TTC549 (cell line): ENCODE measurements around the gene SYF2.
"Not testable (repeated sequence)": the region's sequence is repeated elsewhere in the genome, so short reads cannot be mapped to it uniquely, and the experiment has no call there.

Source experiments
- FAIRE-seq: peaks from 2 replicates; lab custom pipeline; 2012; peaks lifted over from hg19 to GRCh38; lab: Jason Lieb, UNC

SYF2 gene

DNA sequence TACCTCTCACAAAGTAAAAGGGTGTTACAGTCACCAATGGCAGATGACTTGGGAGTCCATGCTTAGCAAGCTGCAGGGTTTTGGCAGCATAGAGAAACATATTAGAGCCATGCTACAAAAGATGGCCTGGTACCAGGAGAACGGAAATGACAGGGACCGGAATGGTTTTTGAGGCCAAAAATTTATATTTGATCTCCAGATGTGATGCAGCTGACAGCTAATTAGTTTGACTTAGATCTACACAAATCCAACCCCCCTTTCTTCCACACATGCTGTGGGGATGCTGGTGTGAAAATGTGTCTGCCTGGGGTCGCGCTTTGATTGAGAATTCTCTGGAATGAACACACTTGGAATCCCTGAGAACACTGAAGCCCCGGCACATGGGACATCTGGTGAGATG, 26.5 kb downstream of the SYF2 start:
- no peak for FAIRE-seq

DNA sequence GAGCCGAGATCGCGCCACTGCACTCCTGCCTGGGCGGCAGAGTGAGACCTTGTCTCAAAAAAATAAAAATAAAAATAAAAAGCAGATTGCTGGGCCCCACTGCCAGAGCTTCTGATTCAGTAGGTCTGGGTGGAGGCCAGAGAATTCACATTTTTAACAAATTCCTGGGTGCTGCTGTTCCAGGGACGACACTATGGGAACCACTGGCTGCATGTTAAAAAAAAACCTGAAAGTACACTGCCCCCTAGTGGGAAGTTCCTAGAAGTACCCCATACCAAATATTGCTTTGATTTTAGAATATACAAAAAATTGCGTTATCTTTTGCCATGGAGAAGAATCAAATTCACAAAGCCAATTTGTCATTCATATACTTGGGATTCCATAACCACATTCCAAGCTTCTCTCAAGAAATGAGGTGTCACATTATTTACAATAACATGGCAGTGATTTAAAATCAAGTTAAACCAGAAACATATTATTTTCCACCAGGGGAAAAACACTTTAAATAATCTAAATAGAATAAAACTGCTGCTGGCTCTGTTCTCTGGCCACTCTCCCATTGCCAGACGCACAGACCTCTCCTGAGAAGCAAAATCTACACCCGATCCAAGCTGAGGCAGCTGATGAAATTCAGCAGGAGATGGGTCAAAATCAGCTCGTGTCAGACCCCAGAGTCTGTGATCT, 27.4 kb downstream of the SYF2 start:
- FAIRE-seq = peak; percentile 68

DNA sequence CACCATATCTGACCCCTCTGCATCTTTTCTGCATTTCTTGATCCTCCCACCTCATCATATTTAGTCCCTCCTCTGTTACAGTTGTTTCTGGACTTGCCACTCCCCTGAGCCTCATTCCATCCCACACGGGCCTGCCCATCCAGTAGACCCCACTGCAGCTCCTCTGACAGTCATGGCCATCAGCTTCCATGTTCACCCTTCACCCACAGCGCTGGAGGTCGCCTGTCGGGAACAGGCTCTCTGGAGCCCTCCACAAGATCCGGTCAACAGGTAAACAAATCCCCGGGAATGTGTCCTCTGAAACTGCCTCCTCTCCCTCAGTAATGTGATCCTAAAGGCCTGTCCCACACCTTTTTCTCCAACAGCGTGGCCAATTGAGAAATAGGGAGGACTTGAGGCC, 31.3 kb downstream of the SYF2 start:
- no peak for FAIRE-seq

DNA sequence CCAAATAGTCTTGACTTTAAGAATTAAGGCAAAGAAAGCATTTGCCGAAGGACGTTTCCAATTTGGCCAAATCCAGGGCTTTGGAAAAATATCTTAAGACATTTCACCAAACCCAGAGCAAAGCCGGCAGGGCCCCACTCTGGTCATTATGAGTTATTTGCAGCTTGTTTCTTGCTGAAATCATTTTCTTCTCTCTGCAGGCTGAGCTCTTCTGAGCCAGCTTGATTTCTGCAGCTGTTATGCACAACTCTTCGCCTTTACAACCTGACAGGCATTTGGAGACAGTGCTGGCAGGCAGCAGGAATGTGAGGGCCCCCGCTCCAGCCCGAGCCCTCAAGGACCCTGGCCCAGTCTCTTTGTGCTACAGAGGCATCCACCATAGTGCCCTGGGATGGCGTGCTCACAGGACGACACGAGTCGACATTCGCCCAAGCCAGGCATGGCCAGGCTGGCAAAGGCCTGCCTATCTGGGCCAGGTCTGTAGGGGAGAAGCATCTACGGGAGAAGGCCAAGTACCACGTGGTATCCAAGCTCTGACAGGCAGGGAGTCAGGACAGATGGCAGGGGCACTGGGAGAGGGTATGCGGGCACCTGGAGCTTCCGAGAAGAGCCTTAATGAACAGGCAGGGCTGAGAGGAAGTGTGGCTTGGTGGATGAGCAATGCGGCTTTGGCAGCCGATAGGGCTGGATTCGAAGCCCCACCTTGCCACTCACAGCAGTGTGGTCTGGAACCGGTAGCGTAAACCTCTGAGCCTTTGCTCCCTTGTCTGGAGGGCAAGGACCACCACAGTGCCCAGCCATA, 32.3 kb downstream of the SYF2 start:
- FAIRE-seq = no peak

DNA sequence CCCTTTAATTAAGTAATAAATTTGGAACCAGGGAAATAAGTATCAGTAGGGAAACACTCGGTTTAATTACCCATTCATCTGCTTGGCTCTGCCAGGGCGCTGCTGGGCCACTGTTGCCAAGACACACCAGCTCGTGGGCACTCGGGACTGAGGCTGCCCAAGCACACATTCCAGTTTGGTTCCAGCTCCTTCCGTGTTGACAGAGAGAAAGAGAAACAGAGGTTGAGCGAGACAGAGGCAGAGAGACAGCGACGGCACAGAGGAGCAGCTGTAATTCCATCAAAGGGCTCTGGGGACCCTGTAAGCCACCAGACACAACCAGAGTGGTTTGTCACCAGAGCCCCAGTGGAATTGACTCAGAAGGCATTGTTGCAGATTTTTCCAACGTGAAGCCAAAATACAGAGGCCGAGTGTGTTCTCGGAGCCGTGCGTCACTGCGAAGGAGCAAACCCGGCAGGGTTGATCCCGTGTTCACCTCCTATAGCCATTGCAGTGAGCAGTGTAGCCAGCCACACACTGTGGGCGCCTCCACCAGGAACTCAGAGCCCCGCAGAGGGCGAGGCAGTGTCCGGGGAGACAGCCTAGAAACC, 33.5 kb downstream of the SYF2 start:
- no peak for FAIRE-seq

DNA sequence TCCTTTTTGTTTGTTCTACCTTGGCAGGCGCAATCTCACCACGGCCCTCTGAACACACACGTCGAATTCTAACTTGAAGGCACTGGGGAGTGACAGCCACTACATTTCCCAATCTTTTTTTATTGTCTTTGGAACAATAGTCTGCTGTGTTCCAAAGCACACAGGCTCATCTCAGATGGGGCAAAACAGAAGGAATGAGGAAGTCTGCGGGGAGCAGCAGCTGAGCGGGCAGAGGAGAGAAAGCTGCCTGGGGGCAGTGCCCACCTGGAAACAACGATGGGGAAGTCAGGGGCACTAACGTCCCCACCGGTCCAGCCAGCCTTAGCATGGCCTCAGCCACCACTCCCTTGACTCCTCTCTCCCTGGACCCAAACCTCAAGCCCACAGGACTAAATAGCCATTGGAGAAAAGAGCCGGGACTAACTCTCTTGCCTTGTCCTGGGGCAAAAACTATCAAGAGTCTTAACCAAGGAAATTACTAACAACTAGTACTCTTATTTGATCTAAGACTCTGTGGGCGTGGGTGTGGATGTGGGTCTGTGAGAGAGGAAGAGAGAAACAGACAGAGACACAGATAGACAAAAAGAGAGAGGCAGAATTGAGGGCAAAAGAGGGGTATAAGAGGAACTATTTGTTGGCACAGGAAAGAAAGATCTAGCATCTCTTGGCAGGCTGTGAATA, 34.2 kb downstream of the SYF2 start:
- FAIRE-seq = no peak

DNA sequence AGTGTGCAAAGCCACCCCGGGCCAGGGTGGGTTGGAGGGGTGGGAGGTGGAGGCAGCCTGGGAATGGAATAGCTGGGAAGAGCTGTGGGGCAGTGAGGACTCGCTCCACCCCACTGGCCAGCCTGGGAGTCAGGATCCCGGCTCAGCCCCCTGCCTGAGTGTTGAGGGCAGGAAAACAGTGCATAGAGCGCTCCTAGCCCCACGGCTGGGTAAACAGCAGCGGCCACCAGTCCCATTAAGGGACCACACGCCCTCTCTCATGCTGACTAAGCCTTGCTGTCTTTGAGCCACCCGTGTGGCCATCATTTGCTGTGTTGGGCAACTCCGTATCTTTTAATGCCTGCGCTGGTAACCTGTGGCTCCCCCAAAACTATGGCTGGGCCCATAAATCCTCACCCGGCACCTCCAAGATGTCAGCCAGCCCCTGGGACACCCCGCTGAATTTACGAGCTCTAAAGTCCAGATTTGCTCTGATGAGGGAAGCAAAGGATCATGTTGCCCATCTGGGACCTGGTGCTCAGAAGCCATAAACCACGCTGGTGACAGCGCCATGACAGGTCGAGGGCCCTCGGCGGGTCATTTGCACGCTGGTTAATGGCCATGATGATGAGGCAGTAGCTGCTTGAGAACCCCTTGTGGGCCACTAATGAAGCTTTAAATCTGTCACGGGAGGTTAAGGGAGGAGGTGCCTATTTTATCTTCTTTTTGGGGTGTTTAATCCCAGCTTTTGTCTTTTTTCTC, 34.9 kb downstream of the SYF2 start:
- no peak for FAIRE-seq

DNA sequence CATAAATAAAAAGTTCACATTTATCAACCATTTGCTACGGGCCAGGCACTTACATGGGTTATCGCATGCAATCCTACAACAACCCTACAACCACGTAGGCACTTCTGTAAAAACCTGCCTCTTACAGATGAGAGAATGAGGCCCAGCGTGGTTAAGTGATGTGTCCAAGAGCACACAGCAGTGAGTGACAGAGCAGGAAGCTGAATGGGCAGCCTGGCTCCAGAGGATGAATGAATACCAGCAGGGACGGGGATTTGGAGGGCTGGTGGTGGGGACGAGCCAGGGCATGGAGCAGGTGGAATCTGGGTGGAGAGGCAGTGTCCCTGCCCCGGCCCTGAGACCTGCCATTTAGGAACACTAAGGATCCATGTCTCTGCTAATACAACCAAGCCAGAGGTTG, 35.5 kb downstream of the SYF2 start:
- FAIRE-seq = no peak

DNA sequence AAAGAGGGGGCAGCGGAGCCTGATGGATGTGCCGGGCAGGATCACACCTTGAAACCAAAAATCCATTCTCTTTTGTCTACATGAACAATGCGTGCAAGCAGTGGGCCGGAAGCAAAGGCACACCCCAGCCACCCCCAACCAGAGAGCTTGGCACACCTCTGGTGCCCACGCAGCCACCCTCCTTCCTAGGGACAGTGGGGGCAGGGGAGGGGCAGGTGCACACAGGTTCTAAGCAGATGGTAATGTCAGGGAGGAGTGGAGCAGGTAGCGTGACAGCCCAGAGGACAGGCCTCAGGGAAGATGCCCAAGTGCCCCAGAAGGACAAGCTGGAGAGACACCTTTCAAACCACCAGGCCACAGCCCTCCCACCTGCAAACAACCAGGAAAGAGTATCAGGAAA, 36.5 kb downstream of the SYF2 start:
- no peak for FAIRE-seq

DNA sequence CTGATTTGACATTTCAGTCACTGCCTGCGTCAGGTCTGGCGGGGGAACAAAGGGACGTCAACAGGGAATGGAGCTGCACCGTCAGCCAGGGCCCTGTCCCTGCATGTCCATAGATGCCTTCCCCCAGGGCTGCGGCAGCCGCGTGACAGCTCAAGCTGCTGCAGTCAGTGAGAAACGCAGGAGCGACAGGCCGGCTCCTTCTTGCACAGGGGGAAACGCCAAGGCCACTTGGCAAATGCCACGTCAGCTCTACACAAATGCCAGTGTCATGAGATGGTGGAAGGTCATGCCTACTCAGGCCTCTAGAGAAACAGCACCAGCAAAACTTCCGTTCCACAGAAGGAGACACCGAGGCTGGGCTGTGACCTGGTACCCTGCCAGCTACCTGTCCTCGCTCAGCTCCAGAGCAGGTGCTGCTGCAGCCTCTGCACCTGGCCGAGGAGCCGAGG, 37.7 kb downstream of the SYF2 start:
- no peak for FAIRE-seq

DNA sequence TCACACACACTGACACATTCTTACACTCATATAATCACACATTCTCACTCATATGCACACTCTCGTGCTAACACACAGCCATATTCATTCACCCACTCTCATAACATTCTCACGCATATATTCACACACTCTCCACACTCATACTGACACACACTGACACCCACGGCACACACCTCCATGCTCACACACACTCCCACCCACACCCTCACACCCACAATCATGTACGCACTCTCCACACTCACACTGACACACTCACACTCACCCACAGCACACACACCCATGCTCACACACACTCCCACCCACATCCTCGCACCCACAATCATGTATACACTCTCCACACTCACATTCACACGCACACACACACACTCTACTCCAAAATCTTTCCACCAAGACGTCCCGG, 38.2 kb downstream of the SYF2 start:
- FAIRE-seq = no peak

DNA sequence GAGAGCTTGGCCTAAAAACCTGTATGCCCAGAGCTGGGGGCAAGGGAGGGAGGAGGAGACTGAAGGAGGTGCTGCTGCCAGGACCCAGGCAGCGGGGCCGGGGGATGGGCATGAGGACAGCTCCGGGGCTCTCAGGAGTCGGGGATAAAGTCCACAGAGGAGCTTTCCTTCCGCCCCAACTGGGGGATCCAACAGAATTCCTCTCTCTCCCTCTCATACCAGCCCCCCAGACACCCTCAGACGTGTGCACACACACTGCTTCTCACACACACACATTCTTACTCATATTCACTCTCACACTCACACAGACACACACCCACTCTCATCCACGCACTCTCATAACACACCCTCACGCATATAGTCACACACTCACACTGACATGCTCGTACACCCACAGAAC, 39.1 kb downstream of the SYF2 start:
- no peak for FAIRE-seq

DNA sequence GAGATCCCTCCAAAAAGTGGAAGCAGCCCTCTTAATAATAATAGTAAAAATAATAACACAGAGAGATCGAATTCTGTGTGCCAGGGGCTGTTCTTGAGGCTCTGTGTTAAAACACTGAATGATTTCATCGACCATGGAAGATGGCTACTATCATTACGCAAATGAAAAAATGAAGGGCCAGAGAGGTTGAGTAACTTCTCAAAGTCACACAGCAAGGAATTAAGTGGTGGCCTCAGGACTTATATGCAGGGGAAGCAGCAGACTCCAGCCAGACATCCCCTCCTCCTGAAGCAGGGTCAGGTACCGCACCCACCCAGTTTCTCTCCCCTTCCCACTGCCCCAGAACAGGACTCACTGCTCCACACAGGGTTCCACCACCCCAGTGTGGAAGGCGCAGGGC, 40.1 kb downstream of the SYF2 start:
- FAIRE-seq = no peak

DNA sequence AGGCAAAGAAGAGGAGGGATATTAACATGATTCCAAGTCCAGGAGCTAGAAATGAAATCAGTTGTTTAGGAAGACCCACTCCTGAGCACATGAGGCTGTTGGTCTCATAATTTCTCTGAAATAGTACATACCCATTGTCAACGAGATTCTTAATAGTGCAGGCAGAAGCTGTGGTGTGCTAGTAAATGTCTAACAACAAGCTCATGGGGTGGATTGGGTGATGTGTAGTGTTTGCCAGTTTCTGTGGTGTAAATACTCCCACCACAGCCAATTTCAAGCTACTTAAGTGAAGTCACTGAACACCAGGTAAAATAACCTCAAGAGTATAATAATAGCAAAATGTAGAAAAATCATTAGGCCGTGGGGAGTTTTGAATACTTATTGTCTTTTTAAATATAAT, 42.0 kb downstream of the SYF2 start:
- FAIRE-seq = no peak

DNA sequence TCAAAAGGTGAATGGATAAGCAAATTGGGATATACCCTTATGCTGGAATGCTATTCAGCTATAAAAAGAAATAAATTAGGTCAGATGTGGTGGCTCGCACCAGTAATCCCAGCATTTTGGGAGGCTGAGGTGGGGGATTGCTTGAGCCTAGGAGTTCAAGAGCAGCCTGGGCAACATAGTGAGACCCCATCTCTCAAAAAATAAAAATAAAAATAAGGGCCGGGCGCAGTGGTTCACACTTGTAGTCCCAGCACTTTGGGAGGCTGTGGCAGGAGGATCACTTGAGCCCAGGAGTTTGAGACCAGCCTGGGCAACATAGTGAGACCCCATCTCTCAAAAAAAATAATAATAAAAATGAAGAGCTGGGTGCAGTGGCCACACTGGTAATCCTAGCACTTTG, 44.4 kb downstream of the SYF2 start:
- FAIRE-seq = not testable (repeated sequence)

DNA sequence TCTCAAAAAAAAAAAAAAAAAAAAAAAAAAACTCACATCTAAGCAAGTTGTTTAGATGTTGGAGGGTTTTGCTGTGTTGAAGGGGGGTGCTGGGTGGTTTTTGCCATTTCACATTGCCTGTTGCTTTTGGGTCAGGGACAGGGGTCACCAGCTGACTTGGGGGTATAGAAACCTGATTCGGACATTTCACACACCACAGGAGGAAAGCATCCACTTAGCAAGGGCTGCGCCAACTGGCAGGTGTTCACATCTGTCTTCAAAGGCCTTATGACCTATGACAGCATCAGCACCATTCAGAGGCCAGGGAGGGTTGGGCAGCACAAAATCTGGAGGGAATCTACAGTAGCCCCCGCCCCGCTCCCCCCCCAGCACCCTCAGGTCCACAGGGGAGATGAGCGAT, 45.2 kb downstream of the SYF2 start:
- no peak for FAIRE-seq

DNA sequence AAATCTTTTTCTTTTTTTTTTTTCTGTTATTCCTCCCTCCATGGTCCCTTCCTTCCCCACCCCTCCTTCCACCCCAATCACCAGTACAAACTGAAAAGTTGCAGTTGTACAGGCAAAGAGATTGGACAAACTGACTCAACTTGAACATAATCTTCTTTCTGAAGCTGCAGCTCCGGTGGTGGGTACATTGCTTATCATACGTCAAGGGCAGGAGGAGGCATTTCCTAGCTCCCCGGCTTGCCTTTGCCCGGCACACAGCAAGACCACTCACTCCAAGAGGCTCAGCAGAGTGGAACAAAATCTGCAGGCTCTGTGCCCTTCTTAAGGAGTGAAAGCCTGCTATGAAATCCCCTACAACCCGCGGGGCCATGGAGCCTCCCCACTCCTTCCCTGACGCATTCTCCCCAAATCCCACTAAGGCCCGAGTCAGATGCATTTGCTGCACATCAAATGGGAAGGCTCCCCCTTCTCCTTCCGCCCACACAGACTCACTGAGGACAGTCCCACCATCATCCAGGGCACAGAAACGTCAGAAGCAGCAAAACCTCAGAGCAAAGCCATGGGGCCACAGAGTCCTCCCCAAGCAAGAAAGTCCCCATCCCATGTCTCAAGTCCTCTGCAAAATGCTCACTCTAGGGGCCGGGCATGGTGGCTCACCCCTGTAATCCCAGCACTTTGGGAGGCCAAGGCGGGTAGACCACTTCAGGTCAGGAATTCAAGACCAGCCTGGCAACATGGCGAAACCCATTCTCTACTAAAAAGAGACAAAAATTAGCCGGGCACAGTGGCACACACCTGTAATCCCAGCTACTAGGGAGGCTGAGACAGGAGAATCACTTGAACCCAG, 45.9 kb downstream of the SYF2 start:
- FAIRE-seq = no peak

DNA sequence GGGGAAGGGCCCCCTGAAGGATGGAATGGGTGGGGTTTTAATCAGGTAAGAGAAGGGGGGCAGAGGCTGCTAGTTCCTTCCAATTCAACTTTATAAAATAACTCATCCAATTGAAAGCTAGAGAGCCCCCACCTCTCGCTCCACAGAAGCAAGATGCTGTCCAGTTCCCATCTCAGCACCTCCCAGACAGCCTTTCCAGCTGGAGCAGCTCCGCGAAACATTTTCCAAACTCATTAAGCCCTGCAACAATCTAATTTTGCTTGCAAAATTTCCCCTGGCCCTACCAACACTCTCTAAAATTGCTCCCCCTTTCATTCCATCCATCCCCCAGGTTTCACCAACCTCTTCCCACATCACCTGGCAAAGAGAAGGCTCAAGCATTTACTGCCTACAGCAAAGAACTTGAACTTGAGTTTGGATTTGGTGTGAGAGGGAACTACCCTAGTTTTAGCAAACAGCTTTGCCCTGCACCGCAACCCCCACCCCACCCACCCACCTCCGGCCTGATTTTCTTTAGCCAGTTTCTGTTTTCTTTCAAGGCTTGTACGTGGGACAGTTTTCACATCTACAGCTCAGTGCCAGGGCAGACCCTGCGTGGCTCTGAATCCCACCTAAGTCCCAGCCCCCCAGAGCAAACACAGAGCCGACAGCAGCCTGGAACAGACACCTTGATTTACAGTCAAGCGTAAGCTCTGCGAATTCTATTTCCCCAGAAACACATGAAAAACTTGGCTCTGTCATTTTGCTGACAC, 46.7 kb downstream of the SYF2 start:
- FAIRE-seq = no peak

DNA sequence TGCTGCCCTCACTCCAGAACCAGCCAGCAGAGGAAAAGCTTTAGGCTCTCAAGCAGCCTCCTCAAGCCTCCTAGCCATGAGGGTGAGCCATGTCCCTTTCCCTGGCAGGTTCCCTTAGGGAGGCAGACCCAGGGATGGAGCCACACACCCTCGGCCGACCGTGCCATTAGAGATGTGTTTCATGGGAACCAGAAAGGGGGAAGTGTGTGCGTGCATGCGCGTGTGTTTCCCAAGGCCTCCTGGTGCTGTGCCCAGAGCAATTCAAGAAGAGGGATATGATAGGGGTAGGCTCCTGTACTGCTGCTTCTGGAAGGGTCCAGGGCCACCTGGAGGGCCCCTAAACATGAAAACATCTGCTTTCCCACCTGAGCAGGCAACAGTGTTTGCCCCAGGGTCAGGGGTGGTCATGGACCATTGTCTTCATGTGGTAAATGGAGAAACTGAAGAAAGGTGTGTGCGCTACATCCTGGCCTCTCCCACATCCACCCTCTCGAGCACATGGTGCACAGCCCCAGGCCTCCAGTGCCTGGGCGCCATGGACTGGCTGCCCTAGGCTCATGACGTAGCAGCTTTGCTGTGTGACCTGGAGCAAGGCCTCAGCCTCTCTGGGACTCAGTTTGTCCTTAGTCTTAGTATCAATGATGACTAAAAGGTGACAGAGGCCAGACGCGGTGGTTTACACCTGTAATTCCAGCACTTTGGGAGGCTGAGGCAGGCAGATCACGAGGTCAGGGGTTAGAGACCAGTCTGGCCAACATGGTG, 48.1 kb downstream of the SYF2 start:
- FAIRE-seq = no peak
